ENCODE data around the gene TNFRSF13B.

TNFRSF13B gene

DNA sequence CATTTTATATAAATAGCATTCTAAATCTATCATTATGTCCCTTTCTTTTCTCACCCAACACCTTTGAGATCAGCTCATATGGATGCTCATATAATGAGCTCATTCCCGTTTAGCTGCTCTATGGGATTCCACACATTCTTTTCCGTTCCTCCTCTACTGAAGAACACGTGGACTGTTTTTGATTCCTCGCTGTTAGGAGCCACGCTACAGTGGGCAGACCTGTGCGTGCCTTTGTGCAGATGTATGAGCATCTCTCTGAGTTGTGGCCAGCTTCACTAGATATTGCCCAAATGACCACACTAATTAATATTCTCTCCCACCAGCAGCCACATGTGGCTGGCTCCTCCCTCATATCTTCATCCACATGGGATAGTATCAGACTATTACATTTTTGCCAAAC is 6.0 kb upstream of the TNFRSF13B start:
- Histone ChIP-seq H3K36me3 (ENCODE audit: low read length) (no peaks in the 10 kb centered on the region), H3K9ac (ENCODE audit: low read length) (no peak overlapping the region), H3K9me2 (replicated peaks; ENCODE audit: insufficient read depth, low read length) (no peaks in the 10 kb centered on the region), H3K79me2 (ENCODE audit: insufficient read depth, low read length) (no peaks in the 10 kb centered on the region), H3K4me3 (ENCODE audit: insufficient read depth, low read length, poor library complexity, severe bottlenecking) (no peak overlapping the region), H2AFZ (ENCODE audit: low read depth, low read length, severe bottlenecking) (no peak overlapping the region), H3K27me3 (ENCODE audit: low read length) (no peaks in the 10 kb centered on the region), H3K4me2 (ENCODE audit: low read depth, low read length, poor library complexity, severe bottlenecking) (no peak overlapping the region), H3K27ac (ENCODE audit: low read depth, low read length) (no peak overlapping the region), H3F3A (ENCODE audit: insufficient read depth) (peaks cover 42% of the 10 kb centered on the region), H4K20me1 (ENCODE audit: low read depth, low read length) (no peaks in the 10 kb centered on the region), H3K9me3 (ENCODE audit: insufficient read depth, low read length) (no peaks in the 10 kb centered on the region)
- no peak for TF ChIP-seq EZH2phosphoT487 (conservative IDR thresholded peaks at IDR 0.05; ENCODE audit: low read length)

DNA sequence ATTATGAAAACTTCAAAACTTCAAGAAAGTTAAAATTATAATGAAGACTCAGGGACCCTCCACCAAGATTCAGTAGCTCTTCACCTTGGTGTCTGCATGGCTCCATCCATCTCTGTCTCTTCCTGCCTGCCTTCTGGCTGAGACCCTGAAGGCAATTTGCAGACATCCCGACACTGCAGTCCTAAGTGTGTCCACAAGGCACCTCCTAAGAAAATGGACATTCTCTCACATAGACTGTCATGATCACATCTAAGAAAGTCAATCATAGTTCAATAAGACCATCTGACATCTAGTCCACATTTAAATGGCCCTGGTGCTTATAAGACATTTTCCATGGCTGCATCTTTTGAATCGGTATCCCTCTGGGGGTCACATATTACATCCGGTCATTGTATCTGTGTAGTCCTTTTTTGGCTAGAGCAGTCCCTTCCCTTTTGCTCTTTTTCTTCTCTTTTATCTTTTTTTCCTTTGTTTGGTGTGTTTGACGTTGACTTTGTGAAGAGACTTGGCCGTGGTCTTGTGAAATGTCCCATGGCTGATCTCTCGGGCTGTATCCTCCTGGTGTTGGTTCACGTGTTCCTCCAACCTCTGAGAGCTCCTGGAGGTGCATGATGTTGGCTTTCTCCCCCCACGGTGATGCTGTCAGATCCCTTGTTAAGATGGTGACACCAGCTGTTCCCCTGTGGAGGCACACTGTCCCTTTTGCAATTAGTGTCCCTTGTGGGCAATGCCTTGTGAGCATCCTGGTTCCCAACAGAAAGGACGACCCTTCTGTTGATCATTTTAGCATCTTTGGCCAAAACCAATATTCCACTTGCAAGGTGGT is 5.0 kb upstream of the TNFRSF13B start:
- no peaks in the 10 kb centered on the region; the same call in 1 of the 2 replicates for H3K79me2 ChIP-seq (ENCODE audit: insufficient read depth, low read length)
- H3K4me2 ChIP-seq (ENCODE audit: low read depth, low read length, poor library complexity, severe bottlenecking): peak overlapping the region; percentile 61
- no peak overlapping the region for H3K27ac ChIP-seq (ENCODE audit: low read depth, low read length)
- no peak overlapping the region for H2AFZ ChIP-seq (ENCODE audit: low read depth, low read length, severe bottlenecking)
- no peak overlapping the region for H3K9ac ChIP-seq (ENCODE audit: low read length)
- no peak for TF ChIP-seq EZH2phosphoT487 (conservative IDR thresholded peaks at IDR 0.05; ENCODE audit: low read length)
- TF ChIP-seq, protein P1, sequence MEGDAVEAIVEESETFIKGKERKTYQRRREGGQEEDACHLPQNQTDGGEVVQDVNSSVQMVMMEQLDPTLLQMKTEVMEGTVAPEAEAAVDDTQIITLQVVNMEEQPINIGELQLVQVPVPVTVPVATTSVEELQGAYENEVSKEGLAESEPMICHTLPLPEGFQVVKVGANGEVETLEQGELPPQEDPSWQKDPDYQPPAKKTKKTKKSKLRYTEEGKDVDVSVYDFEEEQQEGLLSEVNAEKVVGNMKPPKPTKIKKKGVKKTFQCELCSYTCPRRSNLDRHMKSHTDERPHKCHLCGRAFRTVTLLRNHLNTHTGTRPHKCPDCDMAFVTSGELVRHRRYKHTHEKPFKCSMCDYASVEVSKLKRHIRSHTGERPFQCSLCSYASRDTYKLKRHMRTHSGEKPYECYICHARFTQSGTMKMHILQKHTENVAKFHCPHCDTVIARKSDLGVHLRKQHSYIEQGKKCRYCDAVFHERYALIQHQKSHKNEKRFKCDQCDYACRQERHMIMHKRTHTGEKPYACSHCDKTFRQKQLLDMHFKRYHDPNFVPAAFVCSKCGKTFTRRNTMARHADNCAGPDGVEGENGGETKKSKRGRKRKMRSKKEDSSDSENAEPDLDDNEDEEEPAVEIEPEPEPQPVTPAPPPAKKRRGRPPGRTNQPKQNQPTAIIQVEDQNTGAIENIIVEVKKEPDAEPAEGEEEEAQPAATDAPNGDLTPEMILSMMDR (IDR thresholded peaks at IDR 0.05; ENCODE audit: insufficient read depth, low read length, poor library complexity, severe bottlenecking): no peak
- no peaks in the 10 kb centered on the region for H3K36me3 ChIP-seq (ENCODE audit: low read length)
- H3F3A ChIP-seq (ENCODE audit: insufficient read depth): peaks cover 44% of the 10 kb centered on the region
- no peak overlapping the region for H3K4me3 ChIP-seq (ENCODE audit: insufficient read depth, low read length, poor library complexity, severe bottlenecking)
- no peaks in the 10 kb centered on the region for H3K9me2 ChIP-seq (replicated peaks; ENCODE audit: insufficient read depth, low read length)
- H3K27me3 ChIP-seq (ENCODE audit: low read length): no peaks in the 10 kb centered on the region
- no peaks in the 10 kb centered on the region for H3K9me3 ChIP-seq (ENCODE audit: insufficient read depth, low read length)
- no peaks in the 10 kb centered on the region for H4K20me1 ChIP-seq (ENCODE audit: low read depth, low read length)

DNA sequence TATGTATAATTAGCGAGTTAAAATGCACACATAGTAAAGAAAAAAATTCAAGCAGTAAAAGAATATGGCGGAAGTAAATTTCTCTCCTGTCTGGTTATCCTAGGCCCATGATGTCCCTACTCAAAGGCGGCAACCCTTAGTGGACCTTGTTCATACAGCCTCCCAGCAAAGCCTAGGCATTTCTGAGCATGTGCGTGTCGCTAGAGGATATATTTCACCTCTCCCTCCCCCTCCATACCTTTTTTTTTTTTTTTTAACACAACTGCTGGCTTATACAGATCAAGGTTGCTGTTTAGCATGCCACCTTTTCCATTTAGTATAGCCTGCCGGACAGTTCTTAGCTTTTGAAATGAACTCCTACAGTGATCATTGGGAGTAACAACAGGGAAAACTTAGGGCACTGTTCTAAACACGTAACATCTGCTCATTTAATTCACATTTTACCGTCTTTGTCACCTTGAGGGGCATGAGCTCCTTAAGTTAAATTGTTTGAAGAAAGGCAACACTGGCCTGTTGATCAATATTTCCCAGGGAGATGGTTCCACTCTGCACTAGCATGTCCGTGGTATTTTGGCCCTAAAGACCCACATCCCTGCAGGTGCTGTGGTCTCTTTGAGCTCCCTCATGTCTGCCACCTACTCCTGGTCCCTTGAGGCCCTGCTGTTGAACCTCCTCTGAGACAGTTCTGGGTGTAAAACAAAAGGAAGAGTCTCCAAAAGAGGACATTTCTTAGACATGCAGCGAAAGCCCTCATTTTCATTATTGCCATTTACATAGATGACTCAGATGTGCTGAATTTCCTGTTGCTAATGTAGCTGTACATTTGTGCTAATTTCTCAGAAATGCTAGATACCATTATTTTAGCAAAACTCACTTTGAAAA is 4.1 kb upstream of the TNFRSF13B start:
- peak overlapping the region; percentile 1 for H2AFZ ChIP-seq (ENCODE audit: low read depth, low read length, severe bottlenecking)
- no peaks in the 10 kb centered on the region for H3K36me3 ChIP-seq (ENCODE audit: low read length)
- H3F3A ChIP-seq (ENCODE audit: insufficient read depth): peaks cover 48% of the 10 kb centered on the region
- H3K27me3 ChIP-seq (ENCODE audit: low read length): no peaks in the 10 kb centered on the region
- peak overlapping the region; percentile 9 for H3K4me3 ChIP-seq (ENCODE audit: insufficient read depth, low read length, poor library complexity, severe bottlenecking)
- no peaks in the 10 kb centered on the region for H3K9me3 ChIP-seq (ENCODE audit: insufficient read depth, low read length)
- H3K27ac ChIP-seq (ENCODE audit: low read depth, low read length): peak overlapping the region; percentile 85
- peak overlapping the region; percentile 33; the same call in 1 of the 2 replicates for H3K9ac ChIP-seq (ENCODE audit: low read length)
- H3K4me2 ChIP-seq (ENCODE audit: low read depth, low read length, poor library complexity, severe bottlenecking): peak overlapping the region; percentile 61
- no peak for TF ChIP-seq EZH2phosphoT487 (conservative IDR thresholded peaks at IDR 0.05; ENCODE audit: low read length)
- TF ChIP-seq, protein P1 (IDR thresholded peaks at IDR 0.05; ENCODE audit: insufficient read depth, low read length, poor library complexity, severe bottlenecking): no peak
- H4K20me1 ChIP-seq (ENCODE audit: low read depth, low read length): no peaks in the 10 kb centered on the region
- peaks cover 7% of the 10 kb centered on the region; the same call in 1 of the 2 replicates for H3K79me2 ChIP-seq (ENCODE audit: insufficient read depth, low read length)
- no peaks in the 10 kb centered on the region for H3K9me2 ChIP-seq (replicated peaks; ENCODE audit: insufficient read depth, low read length)

Measured in SU-DHL-6 (cell line).